ENCODE measurements around the gene TMEM45B. TPM values are rescaled to one million over a fixed set of nuclear protein-coding genes. Genes with fewer than 3 reads are reported as not detected.
"Not testable (repeated sequence)": the region's sequence is repeated elsewhere in the genome, so short reads cannot be mapped to it uniquely, and the experiment has no call there.

TMEM45B gene
- total and polyA plus RNA-seq, 5 experiments from 2014 or later, result 0.96 to 6.1 (median 1.7) TPM

GRCh38 chr11:129831227-129831626 is 15.6 kb downstream of the TMEM45B start:
- peaks cover 0 to 12% (median 0%) of the 10 kb centered on the region in 9 donors for H3K9me3 Mint-ChIP-seq
- not testable (repeated sequence) for H3K4me3 Mint-ChIP-seq, H3K36me3 Mint-ChIP-seq, DNase-seq, H3K27me3 Mint-ChIP-seq, H3K27ac Mint-ChIP-seq, ATAC-seq
- H3K4me1 Mint-ChIP-seq, result peaks cover under 1 to 15% (median 10%) of the 10 kb centered on the region in 4 donors
- POLR2A ChIA-PET, result interaction anchor here (0.6 to 0.7 kb wide), 2 partner anchors 13 to 19 kb away, joined by 3 read pairs; no protein-coding TSS in a partner anchor

GRCh38 chr11:129833260-129833659 is 17.6 kb downstream of the TMEM45B start:
- H3K4me3 Mint-ChIP-seq, DNase-seq, H3K36me3 Mint-ChIP-seq, ATAC-seq, H3K27me3 Mint-ChIP-seq, POLR2A ChIA-PET, H3K4me1 Mint-ChIP-seq: not testable (repeated sequence)
- Mint-ChIP-seq H3K27ac (peak overlapping the region in 1 of 10 donors; percentile 33), H3K9me3 (peaks cover 0 to 12% (median 0%) of the 10 kb centered on the region in 9 donors)

- ATAC-seq, H3K9me3 Mint-ChIP-seq, H3K36me3 Mint-ChIP-seq, DNase-seq, POLR2A ChIA-PET, H3K4me3 Mint-ChIP-seq, H3K27me3 Mint-ChIP-seq: not testable (repeated sequence)
- H3K27ac Mint-ChIP-seq, result peak overlapping the region in 5 of 10 donors; percentile 13 to 72 (median 34)
- H3K4me1 Mint-ChIP-seq, result peaks cover 8 to 22% (median 14%) of the 10 kb centered on the region in 4 donors
Observed at GRCh38 chr11:129836423-129836891, 20.8 kb downstream of the TMEM45B start.

GRCh38 chr11:129836979-129837378 is 21.3 kb downstream of the TMEM45B start:
- Mint-ChIP-seq H3K36me3 (peaks cover 0 to 3% (median 0%) of the 10 kb centered on the region in 3 donors), H3K9me3 (peaks cover 0 to 7% (median 3%) of the 10 kb centered on the region in 9 donors), H3K4me3 (no peak overlapping the region), H3K4me1 (peaks cover 14 to 26% (median 18%) of the 10 kb centered on the region in 4 donors), H3K27me3 (no peaks in the 10 kb centered on the region), H3K27ac (peak overlapping the region in 1 of 10 donors; percentile 52)
- DNase-seq (no peak), ATAC-seq (no peak)
- POLR2A ChIA-PET, result no interaction called here

GRCh38 chr11:129840236-129840635 is 24.6 kb downstream of the TMEM45B start:
- POLR2A ChIA-PET, result no interaction called here
- H3K27ac Mint-ChIP-seq, result peak overlapping the region in 5 of 10 donors; percentile 0 to 73 (median 49)
- peaks cover 5 to 21% (median 12%) of the 10 kb centered on the region in 9 donors for H3K9me3 Mint-ChIP-seq
- H3K4me3 Mint-ChIP-seq, result peak overlapping the region in 3 of 10 donors; percentile 16 to 47 (median 42)
- DNase-seq (no peak), ATAC-seq (no peak)
- H3K27me3 Mint-ChIP-seq, result no peaks in the 10 kb centered on the region
- peaks cover 0 to 16% (median 9%) of the 10 kb centered on the region in 3 donors for H3K36me3 Mint-ChIP-seq
- H3K4me1 Mint-ChIP-seq, result peaks cover 21 to 39% (median 26%) of the 10 kb centered on the region in 4 donors

- H3K27ac Mint-ChIP-seq, result peak overlapping the region in 9 of 10 donors; percentile 33 to 91 (median 65)
- H3K4me1 Mint-ChIP-seq, result peaks cover 29 to 50% (median 33%) of the 10 kb centered on the region in 4 donors
- H3K4me3 Mint-ChIP-seq, result peak overlapping the region in 8 of 10 donors; percentile 25 to 71 (median 28)
- ATAC-seq, result peak in 1 of 2 donors; percentile 65
- POLR2A ChIA-PET, result interaction anchor here (0.6 to 1.1 kb wide), 3 partner anchors 28 to 160 kb away, joined by 3 read pairs; partner anchors contain the start of gene PRDM10
- H3K27me3 Mint-ChIP-seq, result no peaks in the 10 kb centered on the region
- peak in 2 of 10 donors; percentile 49 to 60 for DNase-seq
- H3K9me3 Mint-ChIP-seq, result peaks cover 5 to 21% (median 12%) of the 10 kb centered on the region in 9 donors
- peaks cover 0 to 16% (median 9%) of the 10 kb centered on the region in 3 donors for H3K36me3 Mint-ChIP-seq
Observed at GRCh38 chr11:129842138-129842537, 26.5 kb downstream of the TMEM45B start.

GRCh38 chr11:129846508-129847335 is 31.1 kb downstream of the TMEM45B start:
- Mint-ChIP-seq H3K4me1 (peaks cover 17 to 31% (median 19%) of the 10 kb centered on the region in 4 donors), H3K27ac (peak overlapping the region in 5 of 10 donors; percentile 13 to 78 (median 75)), H3K36me3 (peaks cover 0 to 16% (median 9%) of the 10 kb centered on the region in 3 donors), H3K9me3 (peaks cover 5 to 16% (median 11%) of the 10 kb centered on the region in 9 donors), H3K27me3 (no peaks in the 10 kb centered on the region), H3K4me3 (peak overlapping the region in 4 of 10 donors; percentile 19 to 43 (median 32))
- DNase-seq (no peak), ATAC-seq (no peak)
- POLR2A ChIA-PET, result no interaction called here

- DNase-seq, H3K36me3 Mint-ChIP-seq, POLR2A ChIA-PET, H3K4me3 Mint-ChIP-seq, ATAC-seq, H3K27me3 Mint-ChIP-seq: not testable (repeated sequence)
- Mint-ChIP-seq H3K4me1 (peaks cover 12 to 26% (median 14%) of the 10 kb centered on the region in 4 donors), H3K27ac (peak overlapping the region in 1 of 10 donors; percentile 75), H3K9me3 (peaks cover 2 to 11% (median 6%) of the 10 kb centered on the region in 9 donors)
Observed at GRCh38 chr11:129847361-129847760, 31.7 kb downstream of the TMEM45B start.

- ATAC-seq (no peak), DNase-seq (no peak)
- H3K4me1 Mint-ChIP-seq, result peaks cover 20 to 35% (median 30%) of the 10 kb centered on the region in 4 donors
- H3K36me3 Mint-ChIP-seq, result no peaks in the 10 kb centered on the region
- no peak overlapping the region for H3K4me3 Mint-ChIP-seq
- POLR2A ChIA-PET, result interaction anchor here (0.5 to 0.6 kb wide), 2 partner anchors 18 to 268 kb away, joined by 3 to 5 read pairs; no protein-coding TSS in a partner anchor
- no peaks in the 10 kb centered on the region for H3K27me3 Mint-ChIP-seq
- no peaks in the 10 kb centered on the region for H3K9me3 Mint-ChIP-seq
- peak overlapping the region in 5 of 10 donors; percentile 16 to 75 (median 37) for H3K27ac Mint-ChIP-seq
Observed at GRCh38 chr11:129849447-129850130, 33.9 kb downstream of the TMEM45B start.

- POLR2A ChIA-PET, result interaction anchor here (3.2 kb wide), 1 partner anchor 49 kb away, joined by 29 read pairs; no protein-coding TSS in a partner anchor
- Mint-ChIP-seq H3K4me1 (peaks cover 14 to 33% (median 27%) of the 10 kb centered on the region in 4 donors), H3K36me3 (no peaks in the 10 kb centered on the region), H3K27ac (peak overlapping the region in 8 of 10 donors; percentile 91 to 99 (median 98)), H3K27me3 (no peaks in the 10 kb centered on the region), H3K4me3 (peak overlapping the region in 3 of 10 donors; percentile 18 to 71 (median 51)), H3K9me3 (no peaks in the 10 kb centered on the region)
- ATAC-seq (no peak), DNase-seq (no peak)
Observed at GRCh38 chr11:129852125-129852740, 36.6 kb downstream of the TMEM45B start.

GRCh38 chr11:129853518-129854231 is 38.0 kb downstream of the TMEM45B start:
- ATAC-seq, result peak; percentile 92 to 95
- Mint-ChIP-seq H3K9me3 (no peaks in the 10 kb centered on the region), H3K27ac (peak overlapping the region; percentile 63 to 99 (median 96)), H3K4me3 (peak overlapping the region in 9 of 10 donors; percentile 64 to 82 (median 75)), H3K4me1 (peaks cover 17 to 37% (median 32%) of the 10 kb centered on the region in 4 donors), H3K36me3 (no peaks in the 10 kb centered on the region), H3K27me3 (no peaks in the 10 kb centered on the region)
- POLR2A ChIA-PET, result interaction anchor here (0.7 to 3.2 kb wide), 8 partner anchors 9 to 149 kb away, joined by 3 to 29 read pairs (median 6); partner anchors contain the start of genes NFRKB, PRDM10 and TMEM45B
- DNase-seq, result peak; percentile 37 to 92 (median 82)

Measured in naive thymus-derived CD8-positive, alpha-beta T cell (primary cell).